HG03520 (cell line): ENCODE results near the gene SEC22C.
"Not testable (repeated sequence)": the region's sequence is repeated elsewhere in the genome, so short reads cannot be mapped to it uniquely, and the experiment has no call there.

ENCODE experiments used
- ATAC-seq: cut with Tn5 transposase; IDR thresholded peaks from one replicate; pipeline ENCODE4 v1.9.1; 2021; ENCODE audit warnings: mild to moderate bottlenecking, moderate library complexity; ENCODE audit not compliant: unreplicated experiment

The SEC22C gene

DNA sequence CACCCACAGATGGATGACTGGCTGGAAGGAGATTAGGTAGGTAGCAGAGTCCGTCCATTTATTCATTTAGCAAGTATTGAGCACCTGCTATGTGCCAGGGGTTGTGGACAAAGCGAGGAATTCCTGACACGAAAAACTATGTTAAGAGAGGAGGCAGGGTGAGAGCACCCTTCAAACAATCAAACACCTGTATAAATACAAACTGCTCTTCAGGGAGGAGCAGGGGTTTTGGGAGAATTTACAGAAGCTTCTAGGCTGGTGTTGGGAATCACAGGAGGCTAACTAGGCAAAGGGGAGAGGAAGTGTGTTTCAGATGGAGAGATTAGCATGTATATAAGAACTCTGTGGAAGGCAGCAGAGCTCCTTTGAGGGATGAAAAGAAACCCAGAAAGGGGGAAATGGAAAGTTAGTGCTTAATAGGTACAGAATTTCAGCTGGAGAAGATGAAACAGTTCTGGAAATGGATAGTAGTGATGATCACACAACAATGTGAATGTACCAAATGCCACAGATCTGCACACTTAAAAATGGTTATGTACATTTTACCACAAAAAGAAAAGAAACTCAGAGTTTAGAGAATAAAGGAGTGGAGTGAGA, 805 bp upstream of the SEC22C start:
- ATAC-seq, result no peak

DNA sequence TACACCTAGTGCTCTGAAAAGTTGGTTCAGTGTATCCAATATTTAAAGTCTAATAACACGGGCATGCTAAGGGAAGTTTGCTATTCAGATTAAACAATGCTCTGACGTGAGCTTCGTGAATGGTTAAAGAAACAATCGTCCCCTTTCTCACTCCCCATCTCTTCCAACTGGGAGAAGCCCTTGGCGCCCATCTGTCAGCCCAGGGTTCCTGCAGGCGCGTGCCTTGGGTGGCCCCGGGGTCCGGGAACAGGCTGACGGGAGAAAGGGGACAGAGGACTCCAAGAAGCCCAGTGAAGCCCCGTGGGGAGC, 413 bp downstream of the SEC22C start:
- no peak for ATAC-seq

DNA sequence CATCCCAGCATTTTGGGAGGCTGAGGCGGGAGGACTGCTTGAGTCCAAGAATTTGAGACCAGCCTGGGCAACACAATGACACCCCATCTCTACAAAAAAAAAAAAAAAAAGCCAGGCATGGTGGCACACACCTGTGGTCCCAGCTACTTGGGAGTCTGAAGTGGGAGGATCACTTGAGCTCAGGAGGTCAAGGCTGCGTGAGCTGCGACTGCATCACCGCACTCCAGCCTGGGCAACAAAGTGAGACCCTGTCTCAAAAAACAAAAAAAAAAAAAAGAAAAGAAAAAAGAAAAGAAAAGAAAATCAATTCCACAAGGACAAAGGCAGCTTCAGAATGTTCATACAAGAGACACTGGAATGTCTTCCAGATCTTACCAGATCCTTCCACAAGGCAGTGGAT, 2.4 kb downstream of the SEC22C start:
- ATAC-seq, result not testable (repeated sequence)

DNA sequence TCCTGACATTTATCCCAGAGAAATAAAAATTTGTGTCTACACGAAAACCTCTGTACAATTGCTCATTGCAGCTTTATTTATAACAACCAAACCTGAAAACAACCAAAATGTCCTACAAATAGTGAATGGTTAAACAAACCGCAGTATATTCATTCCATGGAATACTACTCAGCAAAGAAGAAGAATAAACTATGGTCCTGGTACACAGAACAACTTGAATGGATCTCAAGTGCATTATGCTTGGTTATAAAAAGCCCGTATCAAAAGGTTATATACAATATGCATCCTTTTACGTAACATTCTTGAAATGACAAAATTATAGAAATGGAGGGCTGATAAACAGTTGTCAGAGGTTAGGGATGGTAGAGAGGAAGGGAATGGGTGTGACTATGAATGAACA, 3.7 kb downstream of the SEC22C start:
- ATAC-seq, result no peak

DNA sequence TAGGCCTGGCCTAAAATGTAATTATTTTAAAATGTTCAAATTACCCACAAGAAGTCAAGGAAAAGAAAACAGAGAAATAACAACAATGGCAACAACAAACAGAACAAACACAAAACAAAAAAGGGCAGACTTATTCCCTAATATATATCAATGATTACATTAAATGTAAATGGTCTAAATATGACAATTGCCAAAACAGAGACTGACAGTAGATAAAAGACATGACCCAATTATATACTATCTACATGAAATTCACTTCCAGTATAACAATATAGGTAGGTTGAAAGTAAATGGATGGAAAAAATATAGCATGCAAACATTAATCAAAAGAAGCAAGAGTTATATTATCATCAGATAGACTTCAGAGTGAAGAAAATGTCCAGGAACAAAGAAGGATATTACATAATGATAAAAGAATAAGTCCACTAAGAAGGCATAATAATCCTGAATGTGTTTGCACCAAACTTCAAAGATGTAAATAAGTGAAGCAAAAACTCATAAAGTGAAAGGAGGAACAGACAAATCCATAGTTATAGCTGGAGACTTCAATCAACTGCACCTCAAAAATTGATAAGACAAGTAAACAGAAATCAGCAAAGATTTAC, 6.5 kb downstream of the SEC22C start:
- ATAC-seq, result no peak

DNA sequence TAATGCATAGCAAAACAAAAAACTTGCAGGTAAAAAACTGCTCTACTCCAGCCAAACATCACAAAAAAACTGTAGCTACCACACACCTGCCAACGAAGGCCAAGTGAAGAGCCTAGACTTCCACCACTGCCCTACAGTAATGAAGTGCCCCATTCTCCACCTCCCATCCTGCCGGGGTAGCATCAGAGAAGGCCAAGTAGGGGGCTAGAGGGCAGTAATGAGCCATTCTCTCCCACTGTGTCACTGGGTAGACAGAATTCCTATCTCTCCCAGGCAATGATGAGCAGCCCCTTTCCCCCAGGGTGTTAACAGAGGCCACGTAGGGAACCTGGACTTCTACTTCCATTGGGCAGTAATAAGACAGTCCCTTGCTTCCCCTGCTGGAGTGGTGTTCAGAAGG, 9.5 kb downstream of the SEC22C start:
- ATAC-seq, result no peak

DNA sequence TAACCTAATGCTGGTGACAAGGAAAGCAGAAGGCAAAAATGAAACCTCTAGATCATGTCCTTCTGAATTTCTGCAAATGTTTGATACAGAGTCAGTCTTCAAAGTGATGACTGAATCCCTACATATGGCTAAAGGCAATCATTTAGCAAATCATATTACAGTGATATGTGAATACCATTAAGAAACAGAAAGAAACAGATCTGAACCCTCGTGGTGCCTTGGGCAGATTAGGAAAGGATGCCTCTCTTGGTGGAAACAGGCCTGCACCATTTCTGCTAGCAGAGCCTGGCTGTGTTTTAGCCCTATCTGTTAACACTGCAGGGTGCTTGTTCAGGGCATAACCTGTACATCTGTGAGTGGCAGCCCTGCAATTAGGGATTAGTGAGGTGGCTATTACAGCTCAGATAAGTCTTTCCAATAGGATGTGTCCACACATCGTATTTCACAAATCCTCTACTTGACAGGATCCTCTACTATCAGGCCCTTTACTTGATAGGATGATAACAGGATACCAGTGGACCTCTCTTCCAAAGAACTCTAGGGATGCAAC, 12.1 kb downstream of the SEC22C start:
- ATAC-seq, result no peak

DNA sequence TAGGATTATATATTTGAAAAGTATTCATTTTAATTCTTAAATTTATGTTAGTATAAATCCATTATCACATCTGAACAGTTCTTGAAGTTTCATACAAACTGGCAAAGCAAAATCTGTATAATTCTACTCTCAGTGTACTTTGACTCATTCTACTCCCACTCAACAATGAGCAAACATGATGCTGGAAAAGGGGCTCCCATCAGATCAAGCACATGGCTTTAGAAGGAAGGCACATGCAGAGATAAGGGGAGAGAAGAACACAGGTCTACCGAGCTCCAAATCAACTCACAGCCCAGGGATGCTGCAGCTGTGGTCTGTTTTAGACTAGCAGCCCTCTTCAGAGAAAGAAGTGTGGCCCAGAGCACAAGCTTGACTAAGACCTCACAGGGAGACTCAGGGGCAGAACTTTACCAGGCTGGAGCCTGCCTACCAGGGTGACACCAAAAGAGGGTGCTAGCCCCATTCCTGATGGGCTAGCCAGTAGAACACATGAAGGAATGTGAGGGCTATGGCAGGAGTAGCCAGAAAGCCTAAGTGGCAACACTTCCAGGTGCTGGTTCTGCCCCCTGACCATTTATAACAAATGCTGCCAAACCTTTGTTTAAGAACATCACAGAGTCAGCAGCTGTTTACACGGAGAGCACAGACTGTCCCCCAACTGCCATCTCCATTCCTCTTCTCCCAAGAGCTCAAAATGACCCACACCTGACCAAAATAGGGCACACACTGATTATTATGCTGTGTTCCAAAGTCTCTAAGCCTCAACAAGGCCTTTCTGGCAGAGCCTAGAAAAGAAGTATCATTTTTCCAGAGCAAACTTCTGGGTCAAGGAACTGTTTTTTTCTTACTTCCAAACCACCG, 19.5 kb downstream of the SEC22C start:
- no peak for ATAC-seq

DNA sequence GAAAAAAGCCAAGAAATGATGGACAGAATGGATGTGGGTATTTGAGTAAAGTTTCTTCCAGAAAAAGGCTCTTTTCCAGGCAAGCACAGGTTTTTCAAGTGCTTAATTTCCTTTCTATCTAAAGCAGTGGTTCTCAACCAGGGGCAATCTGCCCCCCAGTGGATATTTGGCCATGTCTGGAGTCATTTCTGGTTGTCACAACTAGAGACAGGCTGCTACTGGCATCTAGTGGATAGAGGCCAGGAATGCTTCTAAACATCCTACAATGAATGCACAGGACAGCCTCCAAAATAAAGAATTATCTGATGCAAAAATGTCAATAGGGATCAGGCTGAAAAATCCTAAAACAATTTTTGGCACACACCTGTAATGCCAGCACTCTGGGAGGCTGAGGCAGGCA, 23.9 kb downstream of the SEC22C start:
- no peak for ATAC-seq

DNA sequence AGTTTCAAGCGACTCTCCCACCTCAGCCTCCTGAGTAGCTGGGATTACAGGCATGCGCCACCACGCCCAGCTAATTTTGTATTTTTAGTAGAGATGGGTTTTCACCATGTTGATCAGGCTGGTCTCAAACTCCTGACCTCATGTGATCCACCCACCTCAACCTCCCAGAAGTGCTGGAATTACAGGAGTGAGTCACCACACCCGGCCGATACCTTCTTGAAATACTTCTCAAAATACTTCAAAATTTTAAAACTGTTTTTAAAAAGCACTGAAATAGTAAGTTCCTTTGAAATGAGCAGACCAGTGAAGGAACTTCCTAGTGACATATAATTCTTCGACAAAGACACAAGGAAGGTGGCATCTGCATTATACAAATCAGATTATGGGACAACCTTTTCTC, 24.9 kb downstream of the SEC22C start:
- ATAC-seq, result not testable (repeated sequence)

DNA sequence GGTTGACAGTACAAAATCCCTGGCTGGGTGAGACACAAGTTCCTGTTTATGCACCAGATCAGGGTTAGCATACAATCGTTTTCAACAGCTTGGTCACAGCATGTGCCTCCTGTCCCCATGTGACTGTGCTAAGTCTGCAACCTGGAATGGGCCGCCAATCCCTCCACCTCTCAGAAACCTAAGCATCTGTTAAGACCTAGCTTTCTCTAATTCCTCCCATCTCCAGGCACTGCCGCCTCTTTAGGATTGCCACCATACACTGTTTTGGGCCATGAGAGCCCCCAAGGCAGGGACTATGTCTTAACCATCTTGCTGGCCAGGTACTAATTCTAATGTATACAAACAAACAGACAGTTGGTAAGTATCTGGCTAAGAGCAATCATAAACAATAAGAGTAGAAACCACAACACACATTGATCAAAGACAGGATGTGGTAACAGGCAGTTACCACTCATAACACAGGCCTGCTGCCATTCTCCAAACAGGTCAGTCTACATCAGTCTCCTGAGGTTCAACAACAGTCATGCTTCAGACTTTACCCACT, 25.6 kb downstream of the SEC22C start:
- no peak for ATAC-seq

DNA sequence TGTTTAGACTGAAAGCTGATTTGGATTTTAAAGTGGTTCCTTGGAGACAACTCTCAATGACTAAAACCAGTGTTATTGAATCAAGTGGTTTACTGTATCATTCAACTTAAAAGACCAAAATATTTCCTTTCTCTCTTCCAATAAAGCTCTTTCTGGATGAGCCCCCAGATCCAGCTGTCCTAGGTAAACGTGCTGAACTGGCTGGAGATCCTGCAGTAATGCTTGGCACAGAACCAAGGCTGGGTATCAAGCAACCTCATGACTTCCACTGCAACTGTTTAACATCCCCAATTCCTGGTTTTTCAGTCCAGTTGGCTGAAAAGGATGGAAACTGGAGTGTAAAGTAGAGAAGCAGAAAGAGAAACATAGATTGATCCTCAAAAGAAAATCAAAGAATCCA, 28.9 kb downstream of the SEC22C start:
- no peak for ATAC-seq

DNA sequence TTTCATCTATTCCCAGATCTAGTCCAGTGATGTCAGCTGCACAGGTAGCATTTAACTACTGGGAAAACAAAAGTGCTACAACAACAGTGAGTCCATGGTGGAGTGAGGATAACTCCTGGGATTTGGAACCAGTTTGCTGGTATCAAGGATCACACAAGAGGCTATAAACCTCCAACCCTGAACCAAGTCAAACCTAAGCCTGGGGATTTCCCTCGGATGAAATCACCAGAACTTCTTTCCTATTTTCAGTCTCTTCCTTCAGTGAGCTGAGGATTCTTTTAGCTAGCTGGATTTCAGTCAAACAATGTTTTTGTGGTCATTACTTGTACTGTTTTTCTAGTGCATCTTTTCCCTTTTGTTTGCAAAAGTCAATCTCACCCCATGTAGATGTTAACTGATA, 31.5 kb downstream of the SEC22C start:
- ATAC-seq, result no peak

DNA sequence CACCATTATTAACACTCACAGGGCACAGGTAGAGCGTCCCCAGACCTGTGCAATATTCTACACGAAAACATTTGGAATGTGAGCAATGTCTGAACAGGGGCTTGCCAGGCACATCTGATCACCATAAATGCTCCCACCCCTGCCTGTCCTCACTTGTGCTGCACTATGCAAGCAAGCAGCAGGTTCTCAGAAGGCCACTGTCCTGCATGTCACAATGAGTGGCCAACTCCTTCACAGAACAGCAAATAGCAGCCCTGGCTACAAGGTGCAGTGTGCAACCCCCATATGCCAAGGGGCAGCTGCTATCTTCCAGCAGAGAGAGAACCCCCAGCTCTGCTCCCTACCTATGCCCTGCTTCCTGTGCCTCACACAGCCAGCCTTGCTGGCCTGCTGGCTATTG, 32.6 kb downstream of the SEC22C start:
- no peak for ATAC-seq

DNA sequence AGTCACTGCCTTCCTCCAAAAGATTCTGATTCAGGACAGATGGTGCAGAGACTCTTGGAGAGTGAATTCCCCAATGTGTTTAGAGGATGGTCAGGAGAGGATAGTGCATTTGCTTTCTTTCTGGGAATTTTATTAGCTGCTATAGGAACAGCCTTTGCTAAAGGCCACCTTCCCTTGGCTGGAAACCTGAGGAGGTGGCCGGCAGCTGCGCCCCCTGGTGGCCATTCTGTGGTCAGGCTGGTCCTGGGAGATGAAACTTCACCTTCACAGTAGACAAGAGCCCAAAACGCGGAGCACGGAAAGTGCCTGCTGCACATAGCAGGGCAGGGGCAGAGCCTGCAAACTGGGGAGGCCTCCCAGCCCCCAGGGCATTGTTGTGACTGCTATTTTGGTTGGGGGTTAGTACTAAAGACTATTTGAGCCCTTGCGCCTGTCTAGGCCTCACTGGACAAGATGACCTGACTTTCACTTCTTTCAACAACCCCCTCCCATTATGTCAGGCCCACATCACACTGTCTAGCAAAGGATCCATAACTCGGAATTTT, 34.3 kb downstream of the SEC22C start:
- no peak for ATAC-seq

DNA sequence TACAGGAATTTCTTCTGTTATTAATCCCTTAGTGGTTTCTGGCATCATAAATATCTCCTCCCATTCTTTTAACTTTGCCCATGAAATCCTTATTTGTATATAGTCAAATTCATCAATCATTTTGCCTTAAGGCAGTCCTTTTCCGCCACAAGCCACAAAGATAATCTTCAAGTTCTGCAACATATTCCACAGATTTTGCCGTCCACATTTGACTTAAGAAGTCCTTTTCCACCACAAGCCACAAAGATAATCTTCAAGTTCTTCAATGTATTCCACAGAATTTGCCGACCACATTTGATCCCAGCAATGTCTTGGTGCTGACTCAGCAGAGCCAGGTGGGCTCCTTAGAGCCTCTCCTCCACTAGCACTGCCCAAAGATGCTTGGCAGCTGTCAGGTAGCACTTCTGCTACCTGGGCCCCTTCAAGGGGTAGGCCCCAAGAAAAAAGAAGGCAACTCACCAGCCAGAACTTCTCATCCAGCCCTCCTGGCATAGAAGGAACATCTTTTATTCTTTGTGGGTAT, 35.0 kb downstream of the SEC22C start:
- ATAC-seq, result no peak

DNA sequence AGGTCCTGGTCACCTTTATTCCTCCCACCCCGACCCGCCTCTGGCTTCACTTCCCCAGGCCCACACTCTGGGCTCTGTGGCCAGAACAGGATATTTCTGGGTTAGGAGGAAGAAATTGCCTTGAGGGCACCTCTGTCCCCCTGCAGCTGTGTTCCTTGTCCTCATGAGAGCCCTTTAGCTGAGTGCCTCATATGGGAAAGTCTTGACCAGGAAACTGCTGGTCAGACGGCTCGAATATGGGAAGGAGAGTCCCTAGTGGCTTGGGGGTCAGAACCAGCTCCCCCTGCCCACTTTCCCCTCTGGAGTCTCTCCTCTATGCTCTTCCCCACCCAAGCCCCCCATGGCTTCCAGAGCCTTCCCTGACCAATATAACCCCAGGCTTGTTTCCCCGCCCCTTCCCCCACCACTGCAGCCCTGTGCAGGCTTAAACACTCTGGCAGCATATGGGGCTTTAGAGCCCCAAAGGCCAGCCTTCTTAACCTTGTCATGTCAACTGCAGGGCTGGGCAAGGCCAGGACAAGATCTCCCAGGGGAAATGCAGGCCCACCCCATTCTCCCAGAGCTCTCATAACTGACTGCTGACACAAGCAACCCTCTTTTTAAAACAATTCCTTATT, 36.4 kb downstream of the SEC22C start:
- no peak for ATAC-seq

DNA sequence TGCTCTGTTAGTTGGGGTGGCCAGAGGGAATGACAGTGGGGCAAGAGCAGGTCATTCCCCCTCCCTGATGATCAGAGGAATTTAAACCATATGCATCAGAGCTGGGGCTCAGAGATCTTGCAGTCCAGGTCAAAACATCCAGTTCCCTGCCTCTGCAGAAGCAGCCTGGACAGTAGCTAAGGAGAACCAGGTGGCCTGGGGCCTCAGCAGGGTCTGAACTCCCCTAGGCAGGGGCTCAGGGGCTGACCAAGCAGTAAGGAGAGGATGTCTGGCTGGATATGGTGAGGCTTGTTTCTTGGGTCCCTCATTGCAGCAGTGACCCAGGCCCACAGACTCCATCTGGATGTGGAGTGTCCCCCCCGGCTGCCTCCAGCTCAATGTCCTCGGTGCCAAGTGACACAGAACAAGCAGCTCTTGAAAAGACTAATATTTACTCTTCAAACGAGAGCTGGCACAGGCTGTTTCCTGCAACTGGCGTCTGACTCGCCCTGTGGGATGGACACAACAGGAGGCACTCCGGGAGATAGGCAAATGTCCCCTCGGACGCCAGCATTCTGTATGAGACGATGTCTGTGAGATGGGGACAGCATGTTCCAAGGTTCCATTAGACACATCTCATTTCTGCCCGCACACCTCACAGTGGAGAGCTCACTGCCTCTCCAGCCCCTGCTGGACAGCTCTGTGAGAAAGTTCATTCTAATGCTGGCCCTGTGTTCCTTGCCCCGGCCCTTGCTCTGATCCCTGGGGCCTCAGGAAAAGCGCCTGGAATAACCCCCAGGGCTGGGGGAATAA, 37.1 kb downstream of the SEC22C start:
- ATAC-seq, result no peak

DNA sequence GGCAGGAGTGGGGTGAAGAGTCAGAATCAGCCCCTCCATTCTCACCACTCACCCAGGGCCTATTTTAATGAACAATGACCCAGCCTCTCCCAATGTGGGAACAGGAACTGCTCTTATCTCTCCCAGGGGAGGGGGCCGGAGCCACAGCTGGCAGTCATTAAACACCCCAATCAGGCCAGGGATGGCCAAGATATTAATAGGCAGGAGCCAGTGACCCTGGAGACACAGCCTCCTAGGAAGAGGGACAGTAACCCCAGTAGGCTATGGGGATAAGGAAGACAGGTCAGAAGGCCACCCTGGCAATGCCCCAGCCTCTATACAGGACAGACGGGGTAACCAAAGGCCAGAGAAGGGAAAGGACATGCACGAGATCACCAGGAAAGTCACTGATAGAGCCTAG, 40.7 kb downstream of the SEC22C start:
- ATAC-seq, result no peak
